KMS-11 (cell line): ENCODE measurements around the gene SPG21.

ENCODE experiments used
- H2AFZ ChIP-seq: fragments of 200-600 bp; sonication (generic); 2 replicates; pipeline ENCODE4 v1.6.1; 2016; ENCODE audit warnings: antibody characterized with exemption, mixed run types, low read depth
- H3K27ac ChIP-seq: fragments of 200-600 bp; sonication (generic); 2 replicates; pipeline ENCODE4 v1.6.1; 2016; ENCODE audit warnings: mild to moderate bottlenecking, mixed run types
- H3K27me3 ChIP-seq: fragments of 200-600 bp; sonication (generic); 2 replicates; pipeline ENCODE4 v1.6.1; 2017; ENCODE audit warnings: mild to moderate bottlenecking, low read depth, mixed run types, moderate library complexity; ENCODE audit not compliant: insufficient read depth
- H3K36me3 ChIP-seq: fragments of 200-600 bp; sonication (generic); 2 replicates; pipeline ENCODE4 v1.6.1; 2017; ENCODE audit warnings: mild to moderate bottlenecking, mixed run types; ENCODE audit not compliant: insufficient read depth
- H3K4me1 ChIP-seq: fragments of 200-600 bp; sonication (generic); 2 replicates; pipeline ENCODE4 v1.6.1; 2016; ENCODE audit warnings: mild to moderate bottlenecking, low read depth, mixed run types; ENCODE audit not compliant: poor library complexity, severe bottlenecking
- H3K4me2 ChIP-seq: fragments of 200-600 bp; sonication (generic); 2 replicates; pipeline ENCODE4 v1.7.0; 2016; ENCODE audit warnings: mild to moderate bottlenecking, mixed run types
- H3K4me3 ChIP-seq: fragments of 200-600 bp; sonication (generic); IDR thresholded peaks from 2 replicates; pipeline ENCODE4 v1.6.1; 2017; ENCODE audit warnings: low read depth, low read length, mixed read lengths; ENCODE audit not compliant: insufficient read depth
- H3K79me2 ChIP-seq: fragments of 200-600 bp; sonication (generic); 2 replicates; pipeline ENCODE4 v1.6.1; 2016; ENCODE audit warnings: low read depth, mixed run types; ENCODE audit not compliant: insufficient read depth
- H3K9ac ChIP-seq: fragments of 200-600 bp; sonication (generic); 2 replicates; pipeline ENCODE4 v1.6.1; 2016; ENCODE audit warnings: mild to moderate bottlenecking, mixed run types
- H4K20me1 ChIP-seq: fragments of 200-600 bp; sonication (generic); 2 replicates; pipeline ENCODE4 v1.6.1; 2016; ENCODE audit warnings: mild to moderate bottlenecking, mixed run types; ENCODE audit not compliant: insufficient read depth
- CTCF ChIP-seq: fragments of 200-600 bp; sonication (generic); conservative IDR thresholded peaks from 2 replicates; pipeline ENCODE4 v1.6.1; 2017; ENCODE audit warnings: low read depth, mild to moderate bottlenecking, antibody characterized with exemption, low read length, moderate library complexity, mixed read lengths

The SPG21 gene

GRCh38 chr15:64926661-64927060 lies 63.1 kb downstream of the SPG21 start:
- Histone ChIP-seq H3K4me1 (peaks cover 46% of the 10 kb centered on the region), H3K4me2 (no peak overlapping the region)

GRCh38 chr15:64925335-64926330 lies 64.1 kb downstream of the SPG21 start:
- no peak overlapping the region for H3K4me3 ChIP-seq
- no peak overlapping the region for H3K27ac ChIP-seq
- no peak for TF ChIP-seq CTCF
- peaks cover 35% of the 10 kb centered on the region for H3K4me1 ChIP-seq
- no peak overlapping the region for H2AFZ ChIP-seq
- no peaks in the 10 kb centered on the region for H4K20me1 ChIP-seq
- H3K36me3 ChIP-seq = no peaks in the 10 kb centered on the region
- no peak overlapping the region for H3K9ac ChIP-seq
- no peaks in the 10 kb centered on the region for H3K27me3 ChIP-seq
- H3K4me2 ChIP-seq = no peak overlapping the region
- no peaks in the 10 kb centered on the region for H3K79me2 ChIP-seq

More at GRCh38 chr15:64926661-64927060, 63.1 kb downstream of the SPG21 start:
- Histone ChIP-seq H3K79me2 (no peaks in the 10 kb centered on the region), H3K9ac (no peak overlapping the region), H2AFZ (no peak overlapping the region), H3K4me3 (no peak overlapping the region), H3K27me3 (no peaks in the 10 kb centered on the region), H4K20me1 (no peaks in the 10 kb centered on the region), H3K36me3 (no peaks in the 10 kb centered on the region), H3K27ac (no peak overlapping the region)
- TF ChIP-seq CTCF = no peak

- Histone ChIP-seq H3K27me3 (no peaks in the 10 kb centered on the region), H3K36me3 (no peaks in the 10 kb centered on the region), H3K27ac (no peak overlapping the region), H3K4me1 (peaks cover 14% of the 10 kb centered on the region), H3K79me2 (no peaks in the 10 kb centered on the region), H3K4me3 (no peak overlapping the region), H2AFZ (no peak overlapping the region), H3K9ac (no peak overlapping the region), H4K20me1 (no peaks in the 10 kb centered on the region), H3K4me2 (no peak overlapping the region)
- TF ChIP-seq CTCF = no peak
These were observed 66.2 kb downstream of the SPG21 start for GRCh38 chr15:64923546-64923945.

GRCh38 chr15:64921711-64922110 lies 68.0 kb downstream of the SPG21 start:
- H4K20me1 ChIP-seq = no peaks in the 10 kb centered on the region
- no peaks in the 10 kb centered on the region for H3K27me3 ChIP-seq
- H3K27ac ChIP-seq = no peak overlapping the region
- H3K79me2 ChIP-seq = no peaks in the 10 kb centered on the region
- H3K4me1 ChIP-seq = no peaks in the 10 kb centered on the region
- no peaks in the 10 kb centered on the region for H3K36me3 ChIP-seq
- no peak overlapping the region for H2AFZ ChIP-seq
- H3K4me2 ChIP-seq = no peak overlapping the region
- TF ChIP-seq CTCF = no peak
- no peak overlapping the region for H3K4me3 ChIP-seq
- H3K9ac ChIP-seq = no peak overlapping the region
